ENCODE measurements around the gene PIGU.

PIGU gene

GRCh38 chr20:34575271-34575670 lies 101.6 kb downstream of the PIGU start:
- DNase-seq, result no peak

GRCh38 chr20:34574861-34575260 lies 102.0 kb downstream of the PIGU start:
- no peak for DNase-seq

- DNase-seq, result no peak
Observed at GRCh38 chr20:34574426-34574825, 102.5 kb downstream of the PIGU start.

GRCh38 chr20:34573541-34574300 lies 103.2 kb downstream of the PIGU start:
- DNase-seq, result no peak

GRCh38 chr20:34571753-34572152 lies 105.1 kb downstream of the PIGU start:
- DNase-seq, result no peak

GRCh38 chr20:34570859-34571306 lies 106.0 kb downstream of the PIGU start:
- peak; percentile 25 for DNase-seq

GRCh38 chr20:34569598-34569997 lies 107.3 kb downstream of the PIGU start:
- DNase-seq, result no peak

GRCh38 chr20:34567892-34568865 lies 108.7 kb downstream of the PIGU start:
- DNase-seq, result no peak

- no peak for DNase-seq
Observed at GRCh38 chr20:34566978-34567891, 109.7 kb downstream of the PIGU start.

GRCh38 chr20:34564833-34565232 lies 112.1 kb downstream of the PIGU start:
- DNase-seq, result no peak

- no peak for DNase-seq
Observed at GRCh38 chr20:34562641-34563040, 114.3 kb downstream of the PIGU start.

- no peak for DNase-seq
Observed at GRCh38 chr20:34561661-34562060, 115.2 kb downstream of the PIGU start.

GRCh38 chr20:34560614-34561013 lies 116.3 kb downstream of the PIGU start:
- DNase-seq, result no peak

GRCh38 chr20:34560141-34560523 lies 116.8 kb downstream of the PIGU start:
- DNase-seq, result no peak

GRCh38 chr20:34559311-34560140 lies 117.4 kb downstream of the PIGU start:
- no peak for DNase-seq

- peak; percentile 94 for DNase-seq
Observed at GRCh38 chr20:34558320-34559218, 118.3 kb downstream of the PIGU start, which contains the start of gene MAP1LC3A. Gene MAP1LC3A (plus strand): TSS chr20:34558718. CDS start chr20:34558869, 151 bp downstream.

GRCh38 chr20:34557936-34558319 lies 119.0 kb downstream of the PIGU start:
- DNase-seq, result no peak

GRCh38 chr20:34553366-34553867 lies 123.5 kb downstream of the PIGU start:
- DNase-seq, result no peak

GRCh38 chr20:34552569-34552968 lies 124.3 kb downstream of the PIGU start:
- no peak for DNase-seq

GRCh38 chr20:34549929-34550305 lies 127.0 kb downstream of the PIGU start:
- no peak for DNase-seq

Measured in amniotic stem cell (primary cell).